NB4 (cell line): Measurements from ENCODE around the gene HOXC4.

Experiments used
- MYC ChIP-seq: IDR thresholded peaks from 2 replicates; pipeline ENCODE4 v1.6.1; 2011; ENCODE audit warnings: low read depth, low read length
- POLR2A ChIP-seq: IDR thresholded peaks from 2 replicates; pipeline ENCODE4 v1.6.1; 2011; ENCODE audit warnings: mild to moderate bottlenecking; ENCODE audit not compliant: insufficient read length; ENCODE audit errors: extremely low read depth
- TF ChIP-seq, protein P1 (sequence below): IDR thresholded peaks from one replicate; pipeline ENCODE4 v1.5.1; 2012; ENCODE audit warnings: low read depth, low read length
- TF ChIP-seq, protein P2 (sequence below): IDR thresholded peaks from 2 replicates; pipeline ENCODE4 v1.6.1; 2011; ENCODE audit warnings: low read depth, low read length

DNA sequence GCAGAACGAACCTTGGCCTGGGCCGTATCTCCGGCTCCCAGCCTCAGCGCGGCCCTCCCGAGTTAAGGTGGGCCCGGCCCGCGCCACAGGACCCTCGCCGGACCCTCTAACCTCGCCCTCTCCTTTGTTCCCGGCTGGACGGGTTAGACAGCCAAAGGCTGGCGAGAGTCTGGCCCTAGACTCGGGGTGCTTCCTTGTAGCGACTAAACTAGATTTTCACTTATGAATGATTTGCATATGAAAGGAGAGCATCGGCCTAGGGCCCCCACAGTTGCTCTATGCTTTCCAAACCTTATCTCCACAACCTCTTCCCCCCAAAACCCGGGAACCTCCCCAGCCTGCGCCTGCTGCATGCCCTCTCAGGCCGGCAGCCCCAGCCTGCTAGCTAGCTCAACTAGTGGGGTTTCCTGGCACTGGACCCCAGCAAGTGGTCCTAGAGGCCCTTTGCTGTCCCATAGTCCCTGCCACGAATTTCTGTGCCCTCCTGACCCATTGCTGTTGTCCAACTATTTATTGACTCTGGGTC, 18.8 kb upstream of the HOXC4 start:
- TF ChIP-seq, protein P1, sequence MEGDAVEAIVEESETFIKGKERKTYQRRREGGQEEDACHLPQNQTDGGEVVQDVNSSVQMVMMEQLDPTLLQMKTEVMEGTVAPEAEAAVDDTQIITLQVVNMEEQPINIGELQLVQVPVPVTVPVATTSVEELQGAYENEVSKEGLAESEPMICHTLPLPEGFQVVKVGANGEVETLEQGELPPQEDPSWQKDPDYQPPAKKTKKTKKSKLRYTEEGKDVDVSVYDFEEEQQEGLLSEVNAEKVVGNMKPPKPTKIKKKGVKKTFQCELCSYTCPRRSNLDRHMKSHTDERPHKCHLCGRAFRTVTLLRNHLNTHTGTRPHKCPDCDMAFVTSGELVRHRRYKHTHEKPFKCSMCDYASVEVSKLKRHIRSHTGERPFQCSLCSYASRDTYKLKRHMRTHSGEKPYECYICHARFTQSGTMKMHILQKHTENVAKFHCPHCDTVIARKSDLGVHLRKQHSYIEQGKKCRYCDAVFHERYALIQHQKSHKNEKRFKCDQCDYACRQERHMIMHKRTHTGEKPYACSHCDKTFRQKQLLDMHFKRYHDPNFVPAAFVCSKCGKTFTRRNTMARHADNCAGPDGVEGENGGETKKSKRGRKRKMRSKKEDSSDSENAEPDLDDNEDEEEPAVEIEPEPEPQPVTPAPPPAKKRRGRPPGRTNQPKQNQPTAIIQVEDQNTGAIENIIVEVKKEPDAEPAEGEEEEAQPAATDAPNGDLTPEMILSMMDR: no peak
- TF ChIP-seq, protein P2, sequence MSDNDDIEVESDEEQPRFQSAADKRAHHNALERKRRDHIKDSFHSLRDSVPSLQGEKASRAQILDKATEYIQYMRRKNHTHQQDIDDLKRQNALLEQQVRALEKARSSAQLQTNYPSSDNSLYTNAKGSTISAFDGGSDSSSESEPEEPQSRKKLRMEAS: no peak
- TF ChIP-seq POLR2A: no peak
- no peak for TF ChIP-seq MYC
